Measurements from ENCODE around the gene KLRC4. TPM values are rescaled to one million over a fixed set of nuclear protein-coding genes. Genes with fewer than 3 reads are reported as not detected.

Gene KLRC4
- total and polyA plus RNA-seq, 2 donors (not counting 3 experiments of a cell fraction or from before 2014, with no cell fraction given), result not detected

GRCh38 chr12:10400829-10401228 is 8.7 kb downstream of the KLRC4 start:
- Histone ChIP-seq H3K79me2 (ENCODE audit: control insufficient read depth, insufficient read depth, low read length) (no peaks in the 10 kb centered on the region), H3K4me1 (ENCODE audit: control insufficient read depth, extremely low read depth, insufficient read depth, low read length) (no peaks in the 10 kb centered on the region), H3K9me3 (replicated peaks; ENCODE audit: control insufficient read depth, insufficient read depth, low read length) (no peaks in the 10 kb centered on the region), H3K4me3 (replicated peaks in 1 of 3; ENCODE audit: insufficient read depth in 1 of 3, low read depth in 1 of 3, low read length in 3 of 3) (no peak overlapping the region), H3K4me2 (ENCODE audit: insufficient read depth, low read length) (no peak overlapping the region), H4K20me1 (replicated peaks; ENCODE audit: control insufficient read depth, extremely low read depth, insufficient read depth, low read length) (no peaks in the 10 kb centered on the region), H3K9me1 (replicated peaks; ENCODE audit: control insufficient read depth, extremely low read depth, insufficient read depth, low read length) (no peaks in the 10 kb centered on the region), H3K36me3 (ENCODE audit: control insufficient read depth in 2 of 2, extremely low read depth in 1 of 2, insufficient read depth in 2 of 2, low read length in 2 of 2) (no peaks in the 10 kb centered on the region), H3K9ac (replicated peaks; ENCODE audit: extremely low read depth, insufficient read depth, low read length) (no peak overlapping the region), H3K27me3 (ENCODE audit: control insufficient read depth in 2 of 2, insufficient read depth in 2 of 2, low read length in 2 of 2) (no peaks in the 10 kb centered on the region), H3K27ac (ENCODE audit: insufficient read depth, low read depth, low read length) (no peak overlapping the region), H2AFZ (ENCODE audit: low read depth, low read length) (no peak overlapping the region)
- intact Hi-C loops (cut with micrococcal nuclease), result no loop called here
- dilution Hi-C loops (cut with MboI; ENCODE audit: extremely low pct_ligation_motif_present, low sequenced_read_pairs), result no loop called here
- no TSS peak for BruUV-seq (replicated peaks)
- FAIRE-seq (no peak), DNase-seq (ENCODE audit: low read depth, low spot score) (no peak)
- ChIA-PET POLR2A (no interaction called here), CTCF (no interaction called here)
- TF ChIP-seq GATA2 (IDR thresholded peaks at IDR 0.05; ENCODE audit: insufficient read depth, insufficient read length, low read depth, low read length) (no peak), JUN (IDR thresholded peaks at IDR 0.05; ENCODE audit: borderline replicate concordance, insufficient read depth, insufficient read length, low read depth) (no peak), MYC (IDR thresholded peaks at IDR 0.05; ENCODE audit: low read depth, low read length) (no peak), FOS (IDR thresholded peaks at IDR 0.05; ENCODE audit: borderline replicate concordance, insufficient read depth, low read length) (no peak), POLR2AphosphoS5 (IDR thresholded peaks at IDR 0.05; ENCODE audit: insufficient read depth, low read depth, low read length) (no peak), MAX (IDR thresholded peaks at IDR 0.05; ENCODE audit: insufficient read depth, insufficient read length) (no peak)

GRCh38 chr12:10398168-10398567 is 11.4 kb downstream of the KLRC4 start:
- H3K27me3 ChIP-seq (ENCODE audit: control insufficient read depth in 2 of 2, insufficient read depth in 2 of 2, low read length in 2 of 2), result no peaks in the 10 kb centered on the region
- H3K4me2 ChIP-seq (ENCODE audit: insufficient read depth, low read length), result no peak overlapping the region
- no peaks in the 10 kb centered on the region for H3K4me1 ChIP-seq (ENCODE audit: control insufficient read depth, extremely low read depth, insufficient read depth, low read length)
- intact Hi-C loops (cut with micrococcal nuclease) (no loop called here), dilution Hi-C loops (cut with MboI; ENCODE audit: extremely low pct_ligation_motif_present, low sequenced_read_pairs) (no loop called here)
- H3K36me3 ChIP-seq (ENCODE audit: control insufficient read depth in 2 of 2, extremely low read depth in 1 of 2, insufficient read depth in 2 of 2, low read length in 2 of 2), result no peaks in the 10 kb centered on the region
- no peak overlapping the region for H3K4me3 ChIP-seq (replicated peaks in 1 of 3; ENCODE audit: insufficient read depth in 1 of 3, low read depth in 1 of 3, low read length in 3 of 3)
- FAIRE-seq, result no peak
- TF ChIP-seq GATA2 (IDR thresholded peaks at IDR 0.05; ENCODE audit: insufficient read depth, insufficient read length, low read depth, low read length) (no peak), POLR2A (IDR thresholded peaks at IDR 0.05; ENCODE audit: low read depth, low read length) (no peak), MAX (IDR thresholded peaks at IDR 0.05; ENCODE audit: insufficient read depth, insufficient read length) (no peak), POLR2AphosphoS5 (IDR thresholded peaks at IDR 0.05; ENCODE audit: insufficient read depth, low read depth, low read length) (no peak), CTCF (IDR thresholded peaks at IDR 0.05; ENCODE audit: extremely low read depth in 1 of 2, insufficient read depth in 1 of 2, low read depth in 1 of 2, low read length in 2 of 2) (no peak), MYC (IDR thresholded peaks at IDR 0.05; ENCODE audit: low read depth, low read length) (no peak), FOS (IDR thresholded peaks at IDR 0.05; ENCODE audit: borderline replicate concordance, insufficient read depth, low read length) (no peak), JUN (IDR thresholded peaks at IDR 0.05; ENCODE audit: borderline replicate concordance, insufficient read depth, insufficient read length, low read depth) (no peak)
- H2AFZ ChIP-seq (ENCODE audit: low read depth, low read length), result no peak overlapping the region
- POLR2A ChIA-PET, result no interaction called here
- no peaks in the 10 kb centered on the region for H3K79me2 ChIP-seq (ENCODE audit: control insufficient read depth, insufficient read depth, low read length)
- no TSS peak for BruUV-seq (replicated peaks)
- no peaks in the 10 kb centered on the region for H4K20me1 ChIP-seq (replicated peaks; ENCODE audit: control insufficient read depth, extremely low read depth, insufficient read depth, low read length)
- H3K9me1 ChIP-seq (replicated peaks; ENCODE audit: control insufficient read depth, extremely low read depth, insufficient read depth, low read length), result no peaks in the 10 kb centered on the region
- no peak overlapping the region for H3K9ac ChIP-seq (replicated peaks; ENCODE audit: extremely low read depth, insufficient read depth, low read length)
- H3K9me3 ChIP-seq (replicated peaks; ENCODE audit: control insufficient read depth, insufficient read depth, low read length), result no peaks in the 10 kb centered on the region
- CTCF ChIA-PET, result no interaction called here
- no peak for DNase-seq (ENCODE audit: low read depth, low spot score)
- H3K27ac ChIP-seq (ENCODE audit: insufficient read depth, low read depth, low read length), result no peak overlapping the region

Measured in endothelial cell of umbilical vein (primary cell).